DND-41 (cell line): Measurements from ENCODE around the gene FGD6.

Source experiments
- ATAC-seq: fragments of 200-7000 bp; cut with Tn5 transposase; 3 replicates; pipeline ENCODE4 v1.9.1; 2021; ENCODE audit warnings: low read depth; ENCODE audit not compliant: insufficient read depth
- DNase-seq: peaks from one replicate; pipeline ENCODE4 v3.0.0-alpha.2; 2020
- H2AFZ ChIP-seq: 2 replicates; pipeline ENCODE4 v1.6.0; 2012; ENCODE audit warnings: low read depth, low read length
- H3K27ac ChIP-seq: 2 replicates; pipeline ENCODE4 v1.5.1; 2012; ENCODE audit warnings: low read length, inconsistent platforms
- H3K27me3 ChIP-seq: fragments of 200-600 bp; sonication (generic); 2 replicates; pipeline ENCODE4 v1.6.0; 2012; ENCODE audit warnings: low read length, mild to moderate bottlenecking, inconsistent platforms; ENCODE audit not compliant: insufficient read depth, poor library complexity
- H3K36me3 ChIP-seq: 2 replicates; pipeline ENCODE4 v1.5.1; 2012; ENCODE audit warnings: low read length, inconsistent platforms; ENCODE audit not compliant: insufficient read depth
- H3K4me1 ChIP-seq: 2 replicates; pipeline ENCODE4 v1.5.1; 2012; ENCODE audit warnings: mild to moderate bottlenecking, low read length; ENCODE audit not compliant: insufficient read depth
- H3K4me2 ChIP-seq: 2 replicates; pipeline ENCODE4 v1.6.0; 2012; ENCODE audit warnings: mild to moderate bottlenecking, moderate library complexity, low read length, inconsistent platforms; ENCODE audit not compliant: insufficient read depth
- H3K4me3 ChIP-seq, 2 experiments: fragments of 200-600 bp in 1 of 2; shearing (Covaris generic) in 1 of 2; 2 replicates each; pipeline ENCODE4 v1.5.1; 2012 to 2016; ENCODE audit warnings: inconsistent platforms in 2 of 2, low read length in 2 of 2, mild to moderate bottlenecking in 2 of 2, low read depth in 1 of 2, moderate library complexity in 1 of 2
- H3K79me2 ChIP-seq: 2 replicates; pipeline ENCODE4 v1.6.0; 2012; ENCODE audit warnings: low read length, inconsistent platforms; ENCODE audit not compliant: insufficient read depth
- H3K9ac ChIP-seq: 2 replicates; pipeline ENCODE4 v1.6.0; 2012; ENCODE audit warnings: low read depth, mild to moderate bottlenecking, inconsistent platforms, low read length, moderate library complexity
- H3K9me3 ChIP-seq: 2 replicates; pipeline ENCODE4 v1.5.1; 2012; ENCODE audit warnings: low read length, moderate library complexity, mild to moderate bottlenecking, inconsistent platforms; ENCODE audit not compliant: insufficient read depth, severe bottlenecking
- H4K20me1 ChIP-seq: 2 replicates; pipeline ENCODE4 v1.6.0; 2012; ENCODE audit warnings: low read length; ENCODE audit not compliant: insufficient read depth
- EZH2 ChIP-seq: IDR thresholded peaks from 3 replicates; pipeline ENCODE4 v1.6.1; 2012; ENCODE audit warnings: borderline replicate concordance, low read depth, mild to moderate bottlenecking, moderate library complexity, low read length, inconsistent platforms; ENCODE audit not compliant: severe bottlenecking
- TF ChIP-seq, protein P1 (sequence below): IDR thresholded peaks from 2 replicates; pipeline ENCODE4 v1.5.1; 2012; ENCODE audit warnings: borderline replicate concordance, low read length, moderate library complexity, mild to moderate bottlenecking; ENCODE audit not compliant: poor library complexity, severe bottlenecking; ENCODE audit errors: extremely low read depth

The FGD6 gene

DNA sequence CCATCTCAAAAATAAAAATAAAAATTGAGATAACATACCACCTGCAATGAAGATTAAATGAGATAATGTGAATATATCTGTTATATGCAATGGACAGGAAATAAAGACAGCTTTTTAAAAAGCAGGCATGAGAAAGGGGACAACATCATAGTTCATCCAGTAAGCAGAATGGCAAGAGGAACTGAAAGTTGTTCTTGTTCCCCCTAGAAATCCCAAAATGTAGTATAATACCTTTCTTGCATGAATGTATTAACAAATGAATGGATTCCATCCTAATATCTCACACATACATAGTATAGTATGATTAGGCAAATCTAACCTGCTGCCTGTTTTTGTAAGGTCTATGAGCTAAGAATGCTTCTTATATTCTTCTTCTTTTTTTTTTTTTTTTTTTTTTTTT lies 31.4 kb downstream of the FGD6 start:
- DNase-seq (no peak), ATAC-seq (no peak)
- Histone ChIP-seq H3K9me3 (no peaks in the 10 kb centered on the region), H3K79me2 (no peaks in the 10 kb centered on the region), H3K36me3 (no peaks in the 10 kb centered on the region), H2AFZ (no peak overlapping the region), H3K9ac (no peak overlapping the region), H3K27me3 (no peaks in the 10 kb centered on the region), H4K20me1 (no peaks in the 10 kb centered on the region), H3K27ac (no peak overlapping the region), H3K4me1 (no peaks in the 10 kb centered on the region), H3K4me2 (no peak overlapping the region), H3K4me3 (no peak overlapping the region)
- no peak for TF ChIP-seq EZH2
- TF ChIP-seq, protein P1, sequence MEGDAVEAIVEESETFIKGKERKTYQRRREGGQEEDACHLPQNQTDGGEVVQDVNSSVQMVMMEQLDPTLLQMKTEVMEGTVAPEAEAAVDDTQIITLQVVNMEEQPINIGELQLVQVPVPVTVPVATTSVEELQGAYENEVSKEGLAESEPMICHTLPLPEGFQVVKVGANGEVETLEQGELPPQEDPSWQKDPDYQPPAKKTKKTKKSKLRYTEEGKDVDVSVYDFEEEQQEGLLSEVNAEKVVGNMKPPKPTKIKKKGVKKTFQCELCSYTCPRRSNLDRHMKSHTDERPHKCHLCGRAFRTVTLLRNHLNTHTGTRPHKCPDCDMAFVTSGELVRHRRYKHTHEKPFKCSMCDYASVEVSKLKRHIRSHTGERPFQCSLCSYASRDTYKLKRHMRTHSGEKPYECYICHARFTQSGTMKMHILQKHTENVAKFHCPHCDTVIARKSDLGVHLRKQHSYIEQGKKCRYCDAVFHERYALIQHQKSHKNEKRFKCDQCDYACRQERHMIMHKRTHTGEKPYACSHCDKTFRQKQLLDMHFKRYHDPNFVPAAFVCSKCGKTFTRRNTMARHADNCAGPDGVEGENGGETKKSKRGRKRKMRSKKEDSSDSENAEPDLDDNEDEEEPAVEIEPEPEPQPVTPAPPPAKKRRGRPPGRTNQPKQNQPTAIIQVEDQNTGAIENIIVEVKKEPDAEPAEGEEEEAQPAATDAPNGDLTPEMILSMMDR, result no peak

DNA sequence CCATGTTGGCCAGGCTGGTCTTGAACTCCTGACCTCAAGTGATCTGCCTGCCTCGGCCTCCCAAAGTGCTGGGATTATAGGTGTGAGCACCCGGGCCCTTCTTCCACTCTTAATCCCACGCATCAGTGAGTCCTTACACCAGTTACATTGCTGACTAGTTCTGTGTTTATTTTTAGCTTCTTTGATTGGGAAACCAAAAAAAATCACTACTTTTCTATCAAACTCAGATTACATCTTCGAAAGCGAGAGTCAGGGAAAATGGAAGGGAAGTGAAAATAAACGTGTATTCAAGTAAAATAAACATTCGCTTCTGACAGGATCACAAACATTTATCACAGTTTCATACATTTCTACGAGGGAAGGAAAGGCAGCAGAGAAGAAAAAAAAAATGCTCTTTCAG lies 32.2 kb downstream of the FGD6 start:
- no peak for ATAC-seq
- Histone ChIP-seq H3K79me2 (no peaks in the 10 kb centered on the region), H3K27ac (no peak overlapping the region), H3K36me3 (no peaks in the 10 kb centered on the region), H3K4me3 (no peak overlapping the region), H3K9me3 (no peaks in the 10 kb centered on the region), H3K4me2 (no peak overlapping the region), H3K4me1 (no peaks in the 10 kb centered on the region), H2AFZ (no peak overlapping the region), H3K9ac (no peak overlapping the region), H4K20me1 (no peaks in the 10 kb centered on the region), H3K27me3 (no peaks in the 10 kb centered on the region)
- TF ChIP-seq, protein P1, result no peak
- TF ChIP-seq EZH2, result no peak
- no peak for DNase-seq

DNA sequence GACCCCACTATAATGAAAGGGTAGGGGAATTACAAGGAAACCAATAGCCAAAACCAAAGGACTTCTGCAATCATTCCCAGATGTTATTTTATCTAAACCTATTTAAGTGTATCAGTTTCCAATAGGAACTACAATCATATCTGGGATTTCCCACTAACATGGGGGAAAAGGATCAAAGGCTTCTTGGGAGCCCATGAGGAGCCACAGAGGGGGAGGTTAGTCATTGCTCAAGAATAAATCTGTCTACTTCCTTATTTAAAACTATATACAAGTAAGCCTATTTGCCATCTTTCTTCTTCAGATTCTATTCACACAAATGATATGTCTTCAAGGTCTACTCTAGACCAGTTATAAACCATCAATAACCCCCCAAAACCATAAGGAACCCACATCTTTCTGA lies 33.1 kb downstream of the FGD6 start:
- H3K4me3 ChIP-seq, result no peak overlapping the region
- no peak overlapping the region for H3K9ac ChIP-seq
- H2AFZ ChIP-seq, result no peak overlapping the region
- no peak for DNase-seq
- no peak overlapping the region for H3K4me2 ChIP-seq
- H3K4me1 ChIP-seq, result no peaks in the 10 kb centered on the region
- no peaks in the 10 kb centered on the region for H3K9me3 ChIP-seq
- ATAC-seq, result no peak
- no peak for TF ChIP-seq EZH2
- no peaks in the 10 kb centered on the region for H3K27me3 ChIP-seq
- H3K79me2 ChIP-seq, result no peaks in the 10 kb centered on the region
- H3K36me3 ChIP-seq, result no peaks in the 10 kb centered on the region
- no peak overlapping the region for H3K27ac ChIP-seq
- no peaks in the 10 kb centered on the region for H4K20me1 ChIP-seq

DNA sequence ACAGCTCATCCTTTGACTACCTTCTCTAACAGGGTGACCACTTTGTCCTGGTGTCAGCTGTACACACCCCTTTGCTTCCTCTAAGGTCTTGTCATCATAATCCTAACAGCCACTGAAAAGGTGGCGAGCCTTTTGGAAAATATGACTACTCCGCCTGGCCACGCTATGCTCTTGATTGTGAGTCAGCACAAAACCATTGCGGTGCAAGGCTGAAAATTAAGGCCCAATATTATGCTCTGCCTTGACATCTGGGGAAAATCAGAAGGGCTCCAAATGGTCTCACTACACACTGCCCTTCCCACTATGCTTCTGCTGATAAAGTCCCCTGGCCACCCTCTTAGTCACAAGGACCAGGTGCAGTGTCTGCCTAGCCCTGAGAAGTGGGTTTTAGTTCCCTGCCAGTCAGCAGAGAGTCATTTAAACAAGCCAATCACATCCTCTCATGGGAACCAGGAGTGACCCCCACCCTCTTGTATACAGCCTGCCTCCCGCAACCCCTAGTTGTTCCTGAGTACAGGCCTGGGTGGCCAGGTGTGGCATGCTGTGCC lies 34.3 kb downstream of the FGD6 start:
- no peak overlapping the region for H2AFZ ChIP-seq
- TF ChIP-seq, protein P1, result no peak
- no peak for TF ChIP-seq EZH2
- no peaks in the 10 kb centered on the region for H3K36me3 ChIP-seq
- no peaks in the 10 kb centered on the region for H3K79me2 ChIP-seq
- no peak overlapping the region for H3K4me3 ChIP-seq
- no peak overlapping the region for H3K9ac ChIP-seq
- no peaks in the 10 kb centered on the region for H3K9me3 ChIP-seq
- no peak for DNase-seq
- no peaks in the 10 kb centered on the region for H3K4me1 ChIP-seq
- H4K20me1 ChIP-seq, result no peaks in the 10 kb centered on the region
- no peak overlapping the region for H3K27ac ChIP-seq
- H3K4me2 ChIP-seq, result no peak overlapping the region
- no peaks in the 10 kb centered on the region for H3K27me3 ChIP-seq
- no peak for ATAC-seq
